ENCODE results near the gene CA14. TPM values are rescaled to one million over a fixed set of nuclear protein-coding genes. Genes with fewer than 3 reads are reported as not detected.
A peak's percentile ranks its signal among the peaks of the same experiment; 100 is the strongest.

The CA14 gene
- total and polyA plus RNA-seq, 9 of the 15 experiments (the other 6 are each of a cell fraction or from before 2014, with no cell fraction given), result 0.13 to 0.57 (median 0.26) TPM; not detected in 1

DNA sequence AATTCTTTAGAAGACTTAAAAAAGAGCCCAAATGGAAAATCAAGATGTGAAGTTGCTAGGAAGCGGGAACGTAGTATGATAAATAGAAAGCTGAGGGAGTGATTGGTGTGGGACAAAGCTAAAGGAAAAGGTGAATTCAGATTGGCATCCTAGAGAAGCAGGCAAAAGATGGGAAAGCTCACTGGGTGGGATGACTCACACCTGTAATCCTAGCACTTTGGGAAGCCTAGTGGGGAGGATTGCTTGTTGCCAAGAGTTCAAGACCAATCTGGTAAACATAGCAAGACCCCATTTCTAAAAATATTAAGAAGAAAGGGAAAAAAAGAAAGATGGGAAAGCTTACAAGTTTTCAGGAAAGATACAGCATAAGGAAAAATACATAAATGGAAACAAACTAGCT, 37.9 kb downstream of the CA14 start:
- Histone ChIP-seq H3K79me2 (ENCODE audit: control insufficient read depth, insufficient read depth, low read length) (peaks cover 47% of the 10 kb centered on the region), H3K36me3 (ENCODE audit: control insufficient read depth, insufficient read depth, low read length) (peaks cover 49% of the 10 kb centered on the region), H3K9ac (ENCODE audit: insufficient read depth in 1 of 2, low read depth in 2 of 2, low read length in 2 of 2) (no peak overlapping the region), H3K27ac (ENCODE audit: extremely low read depth, low read depth, low read length) (no peak overlapping the region), H2AFZ (ENCODE audit: low read depth, low read length) (no peak overlapping the region), H4K20me1 (replicated peaks; ENCODE audit: control insufficient read depth, insufficient read depth, low read length) (no peaks in the 10 kb centered on the region), H3K9me3 (replicated peaks; ENCODE audit: control insufficient read depth, insufficient read depth, low read depth, low read length) (no peaks in the 10 kb centered on the region), H3K4me3 (peak overlapping the region; percentile 56; the same call in 1 of the 2 replicates), H3K9me1 (ENCODE audit: control insufficient read depth, insufficient read depth, low read length) (no peaks in the 10 kb centered on the region), H3K4me2 (ENCODE audit: insufficient read depth, low read length) (no peak overlapping the region), H3K4me1 (replicated peaks in 1 of 2; ENCODE audit: control insufficient read depth in 2 of 2, insufficient read depth in 2 of 2, low read length in 2 of 2) (peaks cover 13 to 14% of the 10 kb centered on the region in 2 experiments), H3K27me3 (ENCODE audit: control insufficient read depth in 2 of 2, insufficient read depth in 2 of 2, low read length in 2 of 2) (no peaks in the 10 kb centered on the region)
- WGBS (ENCODE audit: insufficient coverage, low coverage, missing lambda C conversion rate), result 89% methylated on average over 2 of the region's 2 CpGs
- no peak for FAIRE-seq
- ChIA-PET POLR2A (interaction anchor here (0.6 to 1.3 kb wide), 3 partner anchors 23 to 409 kb away, joined by 3 read pairs; partner anchors contain the start of gene C1orf54), CTCF (ENCODE audit: low intra/inter-chr PET ratio) (no interaction called here)
- in situ Hi-C loops (cut with MboI) (no loop called here), intact Hi-C loops (cut with micrococcal nuclease) (no loop called here)
- TSS peak; percentile 29 for BruUV-seq (replicated peaks)
- DNase-seq (ENCODE audit: extremely low read depth in 1 of 4, low spot score in 3 of 4), result no peak
- TF ChIP-seq KDM2B (CRISPR knock-in tag; IDR thresholded peaks at IDR 0.05) (no peak), RAD21 (CRISPR knock-in tag; conservative IDR thresholded peaks at IDR 0.05 in 1 of 2, IDR thresholded peaks at IDR 0.05 in 1 of 2) (no peak), ZFP36 (IDR thresholded peaks at IDR 0.05; ENCODE audit: low read depth, low read length, partially characterized antibody) (no peak), ZKSCAN8 (CRISPR knock-in tag; IDR thresholded peaks at IDR 0.05) (no peak), TOE1 (IDR thresholded peaks at IDR 0.05; ENCODE audit: borderline replicate concordance) (no peak), TOE1 (CRISPR knock-in tag; IDR thresholded peaks at IDR 0.05; ENCODE audit: borderline replicate concordance, low read depth) (no peak), ZNF699 (CRISPR knock-in tag; IDR thresholded peaks at IDR 0.05; ENCODE audit: insufficient replicate concordance) (no peak), ZNF174 (CRISPR knock-in tag; IDR thresholded peaks at IDR 0.05) (no peak), RBM22 (IDR thresholded peaks at IDR 0.05; ENCODE audit: low read depth, low read length, poor library complexity, severe bottlenecking) (no peak), ZBED1 (IDR thresholded peaks at IDR 0.05) (no peak), MLX (CRISPR knock-in tag; conservative IDR thresholded peaks at IDR 0.05) (no peak), KAT8 (IDR thresholded peaks at IDR 0.05; ENCODE audit: low read depth) (no peak), HLTF (IDR thresholded peaks at IDR 0.05) (no peak), ILF3 (IDR thresholded peaks at IDR 0.05; ENCODE audit: borderline replicate concordance) (no peak), TEAD4 (IDR thresholded peaks at IDR 0.05; ENCODE audit: low read length) (no peak), TEAD4 (CRISPR knock-in tag; IDR thresholded peaks at IDR 0.05; ENCODE audit: borderline replicate concordance) (no peak), ZNF143 (CRISPR knock-in tag; IDR thresholded peaks at IDR 0.05) (no peak), ZEB2 (IDR thresholded peaks at IDR 0.05) (no peak)
- no peak for ATAC-seq

Measured in K562 (cell line).